Endothelial cell (in vitro differentiated cells): ENCODE results near the gene TRIM28. TPM values are rescaled to one million over a fixed set of nuclear protein-coding genes. Genes with fewer than 3 reads are reported as not detected.
A peak's percentile ranks its signal among the peaks of the same experiment; 100 is the strongest.

ENCODE experiments used
- DNase-seq: peaks from one replicate; pipeline ENCODE4 v3.0.0; 2021; ENCODE audit warnings: low spot score
- H3K27ac Mint-ChIP-seq: one replicate; pipeline ENCODE4 v1.8.0; 2021; ENCODE audit warnings: mixed read lengths, inconsistent platforms; ENCODE audit not compliant: unreplicated experiment
- H3K27me3 Mint-ChIP-seq: one replicate; pipeline ENCODE4 v1.8.0; 2021; ENCODE audit warnings: mild to moderate bottlenecking, moderate library complexity, mixed read lengths, inconsistent platforms; ENCODE audit not compliant: unreplicated experiment
- H3K36me3 Mint-ChIP-seq: one replicate; pipeline ENCODE4 v1.8.0; 2021; ENCODE audit warnings: mild to moderate bottlenecking, low read depth, mixed read lengths, inconsistent platforms; ENCODE audit not compliant: unreplicated experiment
- H3K4me1 Mint-ChIP-seq: one replicate; pipeline ENCODE4 v1.8.0; 2021; ENCODE audit warnings: mild to moderate bottlenecking, mixed read lengths, inconsistent platforms; ENCODE audit not compliant: unreplicated experiment
- H3K4me3 Mint-ChIP-seq: one replicate; pipeline ENCODE4 v1.8.0; 2021; ENCODE audit warnings: mild to moderate bottlenecking, mixed read lengths, inconsistent platforms; ENCODE audit not compliant: unreplicated experiment
- H3K9me3 Mint-ChIP-seq: one replicate; pipeline ENCODE4 v1.8.0; 2021; ENCODE audit warnings: mixed read lengths, inconsistent platforms; ENCODE audit not compliant: unreplicated experiment
- total RNA-seq: library from RNA; stranded (reverse); fragmentation: NEBNext Ultra II Directional; extraction: Animal tissue kit (Norgen Biotek cat#: 25700); gene quantifications from one replicate; pipeline ENCODE4 v1.2.1, GENCODE V29; 2021; ENCODE audit not compliant: unreplicated experiment
- TF ChIP-seq, protein P1 (sequence below): fragments of 200-600 bp; sonication (generic); IDR thresholded peaks from one replicate; pipeline ENCODE4 v1.5.0; 2021; ENCODE audit warnings: antibody characterized with exemption; ENCODE audit not compliant: unreplicated experiment

The TRIM28 gene
- total RNA-seq, 1 donor from 2014 or later, result 457 TPM

DNA sequence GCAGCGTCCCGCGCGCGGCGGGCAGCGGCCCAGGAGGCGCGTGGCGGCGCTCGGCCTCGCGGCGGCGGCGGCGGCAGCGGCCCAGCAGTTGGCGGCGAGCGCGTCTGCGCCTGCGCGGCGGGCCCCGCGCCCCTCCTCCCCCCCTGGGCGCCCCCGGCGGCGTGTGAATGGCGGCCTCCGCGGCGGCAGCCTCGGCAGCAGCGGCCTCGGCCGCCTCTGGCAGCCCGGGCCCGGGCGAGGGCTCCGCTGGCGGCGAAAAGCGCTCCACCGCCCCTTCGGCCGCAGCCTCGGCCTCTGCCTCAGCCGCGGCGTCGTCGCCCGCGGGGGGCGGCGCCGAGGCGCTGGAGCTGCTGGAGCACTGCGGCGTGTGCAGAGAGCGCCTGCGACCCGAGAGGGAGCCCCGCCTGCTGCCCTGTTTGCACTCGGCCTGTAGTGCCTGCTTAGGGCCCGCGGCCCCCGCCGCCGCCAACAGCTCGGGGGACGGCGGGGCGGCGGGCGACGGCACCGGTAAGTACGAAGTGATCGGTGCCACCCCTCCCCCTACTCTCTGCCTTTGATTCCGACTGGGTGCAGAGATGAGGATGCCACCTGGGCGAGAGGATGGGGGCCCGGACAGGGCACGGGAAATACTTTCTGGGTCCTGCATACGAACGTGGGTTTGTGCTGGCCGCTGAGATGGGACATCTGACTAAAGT, 874 bp downstream of the TRIM28 start:
- TF ChIP-seq, protein P1, sequence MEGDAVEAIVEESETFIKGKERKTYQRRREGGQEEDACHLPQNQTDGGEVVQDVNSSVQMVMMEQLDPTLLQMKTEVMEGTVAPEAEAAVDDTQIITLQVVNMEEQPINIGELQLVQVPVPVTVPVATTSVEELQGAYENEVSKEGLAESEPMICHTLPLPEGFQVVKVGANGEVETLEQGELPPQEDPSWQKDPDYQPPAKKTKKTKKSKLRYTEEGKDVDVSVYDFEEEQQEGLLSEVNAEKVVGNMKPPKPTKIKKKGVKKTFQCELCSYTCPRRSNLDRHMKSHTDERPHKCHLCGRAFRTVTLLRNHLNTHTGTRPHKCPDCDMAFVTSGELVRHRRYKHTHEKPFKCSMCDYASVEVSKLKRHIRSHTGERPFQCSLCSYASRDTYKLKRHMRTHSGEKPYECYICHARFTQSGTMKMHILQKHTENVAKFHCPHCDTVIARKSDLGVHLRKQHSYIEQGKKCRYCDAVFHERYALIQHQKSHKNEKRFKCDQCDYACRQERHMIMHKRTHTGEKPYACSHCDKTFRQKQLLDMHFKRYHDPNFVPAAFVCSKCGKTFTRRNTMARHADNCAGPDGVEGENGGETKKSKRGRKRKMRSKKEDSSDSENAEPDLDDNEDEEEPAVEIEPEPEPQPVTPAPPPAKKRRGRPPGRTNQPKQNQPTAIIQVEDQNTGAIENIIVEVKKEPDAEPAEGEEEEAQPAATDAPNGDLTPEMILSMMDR, result no peak
- Mint-ChIP-seq H3K27ac (peak overlapping the region; percentile 92), H3K4me3 (peak overlapping the region; percentile 98), H3K4me1 (peaks cover 18% of the 10 kb centered on the region), H3K9me3 (no peaks in the 10 kb centered on the region), H3K36me3 (peaks cover 27% of the 10 kb centered on the region), H3K27me3 (peaks cover 25% of the 10 kb centered on the region)
- peak; percentile 79 for DNase-seq

DNA sequence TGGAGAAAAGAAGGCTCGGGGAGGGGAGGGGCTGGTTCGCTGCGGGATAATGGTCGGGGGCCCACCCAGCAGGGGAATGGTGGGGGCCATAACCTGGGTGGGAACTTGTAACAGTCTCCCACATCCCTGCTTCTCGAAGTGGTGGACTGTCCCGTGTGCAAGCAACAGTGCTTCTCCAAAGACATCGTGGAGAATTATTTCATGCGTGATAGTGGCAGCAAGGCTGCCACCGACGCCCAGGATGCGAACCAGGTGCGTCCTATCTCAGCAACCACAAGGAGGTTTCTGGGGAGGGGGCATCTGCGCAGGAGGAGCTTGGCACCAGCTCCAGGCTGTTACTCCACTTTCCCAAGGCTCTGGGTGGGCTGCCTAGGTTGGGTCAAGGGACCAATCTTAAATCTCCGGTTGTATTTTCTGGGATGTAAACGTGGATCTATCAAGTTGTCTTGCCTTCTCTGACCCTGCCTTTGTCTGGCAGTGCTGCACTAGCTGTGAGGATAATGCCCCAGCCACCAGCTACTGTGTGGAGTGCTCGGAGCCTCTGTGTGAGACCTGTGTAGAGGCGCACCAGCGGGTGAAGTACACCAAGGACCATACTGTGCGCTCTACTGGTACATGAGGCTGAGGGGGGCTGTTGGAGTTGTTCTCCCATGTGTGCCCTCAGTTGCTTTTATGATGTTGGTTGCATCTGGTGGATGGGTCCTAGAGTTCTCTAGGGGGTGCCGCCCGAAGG, 1.6 kb downstream of the TRIM28 start:
- H3K27me3 Mint-ChIP-seq, result peaks cover 28% of the 10 kb centered on the region
- H3K36me3 Mint-ChIP-seq, result peaks cover 30% of the 10 kb centered on the region
- DNase-seq, result no peak
- peak overlapping the region; percentile 98 for H3K4me3 Mint-ChIP-seq
- TF ChIP-seq, protein P1, result no peak
- H3K27ac Mint-ChIP-seq, result peak overlapping the region; percentile 92
- H3K4me1 Mint-ChIP-seq, result peaks cover 18% of the 10 kb centered on the region
- no peaks in the 10 kb centered on the region for H3K9me3 Mint-ChIP-seq

DNA sequence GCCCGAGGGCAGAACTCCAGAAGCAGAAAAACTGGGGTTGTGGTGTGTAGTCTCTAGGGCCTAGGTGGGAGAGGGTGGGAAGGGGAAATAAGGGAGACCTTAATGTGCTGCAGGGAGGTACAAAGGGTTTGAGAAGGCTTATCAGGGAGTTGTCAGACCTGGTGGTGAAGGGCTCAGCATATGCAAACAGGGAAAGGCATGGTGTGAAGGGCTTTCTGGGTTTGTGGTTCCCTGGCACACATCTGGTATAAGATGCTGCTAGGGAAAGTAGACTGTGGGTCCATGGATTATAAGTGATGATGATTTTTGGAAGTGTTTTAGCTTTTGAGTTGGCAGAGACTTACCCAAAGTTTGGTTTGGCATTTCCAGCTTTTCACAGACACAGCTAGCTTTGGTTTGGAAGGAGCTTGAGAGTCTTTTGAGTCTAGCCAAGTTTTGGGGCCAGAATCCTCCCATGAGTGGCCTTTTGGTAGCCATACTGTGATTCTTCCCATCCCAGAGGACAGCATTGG, 2.2 kb downstream of the TRIM28 start:
- TF ChIP-seq, protein P1, result no peak
- no peaks in the 10 kb centered on the region for H3K9me3 Mint-ChIP-seq
- peaks cover 33% of the 10 kb centered on the region for H3K36me3 Mint-ChIP-seq
- peaks cover 28% of the 10 kb centered on the region for H3K27me3 Mint-ChIP-seq
- H3K4me1 Mint-ChIP-seq, result peaks cover 18% of the 10 kb centered on the region
- DNase-seq, result no peak
- H3K4me3 Mint-ChIP-seq, result peak overlapping the region; percentile 98
- H3K27ac Mint-ChIP-seq, result peak overlapping the region; percentile 88

DNA sequence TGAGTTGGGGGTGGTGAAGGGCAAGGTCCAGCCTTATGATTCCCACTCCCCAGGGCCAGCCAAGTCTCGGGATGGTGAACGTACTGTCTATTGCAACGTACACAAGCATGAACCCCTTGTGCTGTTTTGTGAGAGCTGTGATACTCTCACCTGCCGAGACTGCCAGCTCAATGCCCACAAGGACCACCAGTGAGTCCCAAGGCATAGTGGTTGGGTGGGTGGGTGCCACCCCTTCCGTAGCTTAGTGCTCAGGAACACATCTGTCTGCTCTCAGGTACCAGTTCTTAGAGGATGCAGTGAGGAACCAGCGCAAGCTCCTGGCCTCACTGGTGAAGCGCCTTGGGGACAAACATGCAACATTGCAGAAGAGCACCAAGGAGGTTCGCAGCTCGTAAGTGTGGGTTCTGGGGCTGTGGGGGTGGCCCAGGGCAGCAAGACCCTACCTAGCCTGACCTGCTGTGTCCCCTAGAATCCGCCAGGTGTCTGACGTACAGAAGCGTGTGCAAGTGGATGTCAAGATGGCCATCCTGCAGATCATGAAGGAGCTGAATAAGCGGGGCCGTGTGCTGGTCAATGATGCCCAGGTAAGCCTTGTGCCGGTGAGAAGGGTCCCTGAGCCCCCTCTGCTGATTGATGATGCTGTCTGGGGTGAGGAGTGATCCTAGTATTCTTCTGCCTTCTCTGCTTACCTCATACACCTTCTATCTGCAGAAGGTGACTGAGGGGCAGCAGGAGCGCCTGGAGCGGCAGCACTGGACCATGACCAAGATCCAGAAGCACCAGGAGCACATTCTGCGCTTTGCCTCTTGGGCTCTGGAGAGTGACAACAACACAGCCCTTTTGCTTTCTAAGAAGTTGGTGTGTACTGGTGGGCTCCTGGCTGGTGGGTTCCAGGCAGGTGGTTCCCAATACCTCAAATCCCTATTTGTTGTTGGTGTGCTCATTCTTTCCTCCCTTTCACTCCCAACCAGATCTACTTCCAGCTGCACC, 3.8 kb downstream of the TRIM28 start:
- Mint-ChIP-seq H3K9me3 (no peaks in the 10 kb centered on the region), H3K36me3 (peaks cover 42% of the 10 kb centered on the region), H3K27ac (peak overlapping the region; percentile 18), H3K4me3 (peak overlapping the region; percentile 85), H3K4me1 (peaks cover 18% of the 10 kb centered on the region), H3K27me3 (peaks cover 24% of the 10 kb centered on the region)
- no peak for DNase-seq
- TF ChIP-seq, protein P1, result no peak
